ENCODE data around the gene ANKRD55. TPM values are rescaled to one million over a fixed set of nuclear protein-coding genes. Genes with fewer than 3 reads are reported as not detected.
"Not testable (repeated sequence)": the region's sequence is repeated elsewhere in the genome, so short reads cannot be mapped to it uniquely, and the experiment has no call there.

Gene ANKRD55
- total RNA-seq, 4 donors from 2014 or later: 0.66 TPM; not detected in 3

DNA sequence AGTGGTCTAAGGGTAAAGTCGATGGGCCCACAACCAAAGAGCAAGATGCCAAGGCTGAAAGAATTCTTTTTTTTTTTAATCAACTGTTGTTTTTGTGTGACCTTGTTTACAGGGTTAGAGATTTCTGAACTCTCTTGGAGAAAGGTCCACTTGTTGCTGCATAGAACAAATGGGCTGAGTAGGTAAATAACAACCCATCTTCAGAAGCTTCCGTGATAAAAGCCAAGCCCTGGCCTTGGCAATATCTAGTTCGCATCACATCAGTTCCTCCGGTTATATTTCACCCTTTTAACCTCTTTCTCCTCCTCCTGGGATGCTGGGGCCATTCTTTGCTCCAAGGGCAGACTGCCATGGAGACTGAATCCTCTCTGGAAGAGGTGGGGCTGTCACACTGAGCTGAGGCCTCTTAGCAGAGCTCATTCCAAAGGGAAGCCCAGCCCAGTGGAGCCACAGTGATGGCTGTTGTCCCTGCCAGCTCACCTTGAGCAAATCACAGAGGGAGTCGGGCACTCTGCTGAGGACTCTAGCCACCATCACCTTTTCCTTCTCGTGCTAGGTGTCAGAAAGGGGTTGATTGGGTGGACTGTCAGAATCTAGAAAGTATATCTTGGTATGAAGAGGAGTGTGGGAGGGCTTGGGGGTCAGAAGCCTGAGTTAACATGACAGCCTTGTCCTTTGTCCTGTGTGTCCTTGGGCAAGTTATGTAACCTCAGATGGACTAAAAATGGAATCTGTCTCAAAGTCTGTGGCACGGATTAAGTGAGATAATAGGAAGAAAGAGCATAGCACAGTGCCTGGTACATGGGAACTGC lies 17.9 kb downstream of the ANKRD55 start:
- intact Hi-C loops (cut with DNase I): no loop called here
- no peak overlapping the region for H3K4me3 ChIP-seq
- H3K27me3 ChIP-seq: no peaks in the 10 kb centered on the region
- no peaks in the 10 kb centered on the region for H3K36me3 ChIP-seq
- peaks cover 0 to 12% (median 4%) of the 10 kb centered on the region in 4 donors for H3K9me3 ChIP-seq
- DNase-seq (ENCODE audit: extremely low spot score): no peak
- TF ChIP-seq POLR2AphosphoS5 (IDR thresholded peaks at IDR 0.05) (no peak), EP300 (IDR thresholded peaks at IDR 0.05) (no peak)
- TF ChIP-seq, protein P1, sequence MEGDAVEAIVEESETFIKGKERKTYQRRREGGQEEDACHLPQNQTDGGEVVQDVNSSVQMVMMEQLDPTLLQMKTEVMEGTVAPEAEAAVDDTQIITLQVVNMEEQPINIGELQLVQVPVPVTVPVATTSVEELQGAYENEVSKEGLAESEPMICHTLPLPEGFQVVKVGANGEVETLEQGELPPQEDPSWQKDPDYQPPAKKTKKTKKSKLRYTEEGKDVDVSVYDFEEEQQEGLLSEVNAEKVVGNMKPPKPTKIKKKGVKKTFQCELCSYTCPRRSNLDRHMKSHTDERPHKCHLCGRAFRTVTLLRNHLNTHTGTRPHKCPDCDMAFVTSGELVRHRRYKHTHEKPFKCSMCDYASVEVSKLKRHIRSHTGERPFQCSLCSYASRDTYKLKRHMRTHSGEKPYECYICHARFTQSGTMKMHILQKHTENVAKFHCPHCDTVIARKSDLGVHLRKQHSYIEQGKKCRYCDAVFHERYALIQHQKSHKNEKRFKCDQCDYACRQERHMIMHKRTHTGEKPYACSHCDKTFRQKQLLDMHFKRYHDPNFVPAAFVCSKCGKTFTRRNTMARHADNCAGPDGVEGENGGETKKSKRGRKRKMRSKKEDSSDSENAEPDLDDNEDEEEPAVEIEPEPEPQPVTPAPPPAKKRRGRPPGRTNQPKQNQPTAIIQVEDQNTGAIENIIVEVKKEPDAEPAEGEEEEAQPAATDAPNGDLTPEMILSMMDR (IDR thresholded peaks at IDR 0.05): no peak
- no peak overlapping the region for H3K27ac ChIP-seq (replicated peaks in 1 of 4)
- 75% methylated on average over 6 of the region's 7 CpGs for WGBS
- peaks cover 0 to 15% (median 7%) of the 10 kb centered on the region in 4 donors for H3K4me1 ChIP-seq

DNA sequence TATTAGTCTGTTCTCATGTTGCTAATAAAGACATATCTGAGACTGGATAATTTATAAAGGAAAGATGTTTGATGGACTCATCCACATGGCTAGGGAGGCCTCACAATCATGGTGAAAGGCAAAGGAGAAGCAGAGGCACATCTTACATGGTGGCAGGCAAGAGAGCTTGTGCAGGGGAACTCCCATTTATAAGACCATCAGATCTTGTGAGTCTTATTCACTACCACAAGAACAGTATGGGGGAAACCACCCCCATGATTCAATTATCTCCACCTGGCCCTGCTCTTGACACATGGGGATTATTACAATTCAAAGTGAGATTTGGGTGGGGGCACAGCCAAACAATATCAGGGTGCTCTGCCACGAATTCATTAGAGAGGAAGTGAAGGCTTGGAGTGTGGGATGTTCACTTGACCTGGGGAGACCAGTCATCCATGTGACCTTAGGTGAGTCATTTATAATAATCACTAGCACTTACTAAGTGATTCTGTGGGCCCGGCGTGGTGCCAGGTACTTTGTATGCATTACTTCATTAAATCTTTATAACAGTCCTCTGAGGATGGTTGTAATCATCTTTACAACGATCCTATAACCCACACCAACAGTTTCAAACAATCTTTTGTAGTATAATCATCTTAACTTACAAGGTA lies 19.1 kb downstream of the ANKRD55 start:
- WGBS: 89% methylated on average over 4 of the region's 4 CpGs
- H3K4me3 ChIP-seq; DNase-seq (ENCODE audit: extremely low spot score); intact Hi-C loops (cut with DNase I); H3K27ac ChIP-seq (replicated peaks in 1 of 4); H3K36me3 ChIP-seq; H3K27me3 ChIP-seq: not testable (repeated sequence)
- Histone ChIP-seq H3K9me3 (peaks cover 0 to 12% (median 4%) of the 10 kb centered on the region in 4 donors), H3K4me1 (peaks cover 0 to 15% (median 7%) of the 10 kb centered on the region in 4 donors)

DNA sequence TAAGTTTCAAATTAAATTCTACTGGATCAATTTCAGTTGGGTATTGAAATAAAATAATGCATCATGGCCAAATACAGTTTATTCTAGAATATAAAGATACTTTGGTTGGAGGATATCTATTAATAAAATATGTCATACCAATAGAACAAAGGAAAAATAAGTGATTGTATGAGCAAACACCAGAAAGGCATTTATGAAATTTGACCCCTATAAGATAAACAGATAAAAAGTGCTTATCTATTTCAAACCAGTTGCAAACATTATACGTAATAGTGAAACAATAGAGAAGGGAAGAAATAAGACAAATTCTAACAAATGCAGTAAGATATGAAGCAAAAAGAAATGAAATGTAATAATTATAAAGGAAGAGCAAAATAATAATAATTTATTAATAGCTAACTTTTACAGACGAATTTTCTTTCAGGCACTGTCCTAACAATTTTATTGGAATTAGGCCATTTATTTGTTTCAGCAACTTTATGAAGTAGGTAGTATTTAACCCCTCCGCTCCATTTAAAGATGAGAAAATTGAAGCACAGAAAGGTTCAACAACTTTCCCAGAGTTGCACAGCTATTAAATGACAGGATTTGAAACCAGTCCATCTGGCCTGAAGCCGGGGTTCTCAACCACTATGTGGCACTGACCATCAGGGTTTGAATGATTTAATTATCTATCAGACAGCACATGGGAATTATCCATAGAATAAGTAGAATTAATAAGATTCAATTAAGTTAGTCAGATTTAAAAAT lies 20.8 kb downstream of the ANKRD55 start:
- Histone ChIP-seq H3K27ac (replicated peaks in 1 of 4) (peak overlapping the region in 2 of 4 donors; percentile 13 to 17), H3K4me3 (no peak overlapping the region), H3K4me1 (peaks cover 0 to 15% (median 7%) of the 10 kb centered on the region in 4 donors), H3K27me3 (no peaks in the 10 kb centered on the region), H3K36me3 (no peaks in the 10 kb centered on the region), H3K9me3 (peaks cover 0 to 9% (median 4%) of the 10 kb centered on the region in 4 donors)
- TF ChIP-seq, protein P1 (IDR thresholded peaks at IDR 0.05): no peak
- TF ChIP-seq EP300 (IDR thresholded peaks at IDR 0.05) (no peak), POLR2AphosphoS5 (IDR thresholded peaks at IDR 0.05) (no peak), POLR2A (IDR thresholded peaks at IDR 0.05; ENCODE audit: low read depth) (no peak)
- intact Hi-C loops (cut with DNase I): no loop called here
- DNase-seq (ENCODE audit: extremely low spot score): no peak
- 73% methylated on average over 4 of the region's 4 CpGs for WGBS

DNA sequence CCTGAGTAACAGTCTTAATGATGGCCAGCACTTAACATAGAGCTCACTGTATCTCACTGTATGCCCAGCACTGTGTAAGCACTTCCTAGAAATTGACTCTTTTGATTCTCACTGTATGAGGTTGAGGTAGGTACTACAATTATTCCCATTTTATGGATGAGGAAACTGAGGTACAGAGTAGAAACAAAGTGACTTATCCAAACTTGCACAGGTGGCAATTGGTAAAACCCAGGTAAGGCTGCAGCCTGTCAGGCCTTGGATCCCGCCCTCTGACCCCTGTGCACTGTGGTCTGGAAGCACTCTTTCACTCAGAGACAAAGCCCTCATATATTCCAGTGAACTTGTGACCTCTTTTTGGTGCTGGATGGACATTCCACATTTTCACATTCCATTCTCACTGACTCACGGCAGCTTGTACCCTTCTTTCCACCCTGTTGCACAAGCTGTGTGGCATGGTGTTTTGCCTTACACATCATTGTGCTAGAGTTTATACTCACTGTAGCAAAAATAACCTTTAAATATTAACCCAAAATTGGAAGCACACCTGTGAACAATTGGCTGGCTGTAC lies 21.7 kb downstream of the ANKRD55 start:
- Histone ChIP-seq H3K27me3 (no peaks in the 10 kb centered on the region), H3K36me3 (no peaks in the 10 kb centered on the region), H3K27ac (replicated peaks in 1 of 4) (peak overlapping the region in 3 of 4 donors; percentile 13 to 34 (median 17)), H3K4me3 (no peak overlapping the region), H3K4me1 (peaks cover 0 to 15% (median 7%) of the 10 kb centered on the region in 4 donors), H3K9me3 (peaks cover 0 to under 1% (median 0%) of the 10 kb centered on the region in 4 donors)
- intact Hi-C loops (cut with DNase I): no loop called here
- DNase-seq (ENCODE audit: extremely low spot score): no peak
- TF ChIP-seq, protein P1 (IDR thresholded peaks at IDR 0.05): no peak
- peak; percentile 58 to 77 for TF ChIP-seq POLR2AphosphoS5 (IDR thresholded peaks at IDR 0.05)
- 65% methylated on average over 2 of the region's 2 CpGs for WGBS

DNA sequence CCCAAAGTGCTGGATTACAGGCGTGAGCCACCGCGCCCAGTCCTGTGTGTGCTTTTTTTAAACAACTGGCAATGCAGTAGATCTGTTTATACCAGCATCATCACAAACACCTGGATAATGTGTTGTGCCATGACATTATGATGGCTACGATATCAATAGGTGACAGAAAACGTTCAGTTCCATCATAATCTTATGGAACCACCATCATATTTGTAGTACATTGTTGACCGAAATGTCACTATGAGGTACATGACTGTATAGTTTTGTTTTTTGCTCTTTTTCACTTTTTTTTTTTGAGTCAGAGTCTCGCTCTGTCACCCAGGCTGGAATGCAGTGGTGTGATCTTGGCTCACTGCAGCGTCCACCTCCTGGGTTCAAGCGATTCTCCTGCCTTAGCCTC lies 24.4 kb downstream of the ANKRD55 start:
- DNase-seq (ENCODE audit: extremely low spot score): no peak
- Histone ChIP-seq H3K4me3 (no peak overlapping the region), H3K36me3 (no peaks in the 10 kb centered on the region), H3K4me1 (peaks cover 0 to 15% (median 7%) of the 10 kb centered on the region in 4 donors), H3K9me3 (no peaks in the 10 kb centered on the region), H3K27me3 (no peaks in the 10 kb centered on the region), H3K27ac (replicated peaks in 1 of 4) (no peak overlapping the region)
- intact Hi-C loops (cut with DNase I): no loop called here
- TF ChIP-seq POLR2AphosphoS5 (IDR thresholded peaks at IDR 0.05) (no peak), POLR2A (IDR thresholded peaks at IDR 0.05; ENCODE audit: low read depth) (no peak), EP300 (IDR thresholded peaks at IDR 0.05) (no peak)
- TF ChIP-seq, protein P1 (IDR thresholded peaks at IDR 0.05): no peak
- WGBS: 94% methylated on average over 9 of the region's 9 CpGs
